HUES48 (cell line): ENCODE measurements around the gene B4GALT6.

ENCODE experiments used
- H3K27ac ChIP-seq: one replicate; pipeline ENCODE4 v1.7.0; 2013; ENCODE audit warnings: low read depth, low read length, inconsistent platforms
- H3K27me3 ChIP-seq: 2 replicates; pipeline ENCODE4 v1.6.1; 2013; ENCODE audit warnings: mild to moderate bottlenecking, low read length; ENCODE audit not compliant: control insufficient read depth, insufficient read depth
- H3K36me3 ChIP-seq: 2 replicates; pipeline ENCODE4 v1.6.1; 2013; ENCODE audit warnings: low read length; ENCODE audit not compliant: control insufficient read depth, insufficient read depth
- H3K4me1 ChIP-seq: 2 replicates; pipeline ENCODE4 v1.6.1; 2013; ENCODE audit warnings: mild to moderate bottlenecking, low read length; ENCODE audit not compliant: control insufficient read depth, insufficient read depth
- H3K4me3 ChIP-seq: 2 replicates; pipeline ENCODE4 v1.5.1; 2013; ENCODE audit warnings: mild to moderate bottlenecking, low read depth, low read length
- H3K9ac ChIP-seq: 2 replicates; pipeline ENCODE4 v1.6.1; 2013; ENCODE audit warnings: mild to moderate bottlenecking, low read depth, low read length, moderate library complexity
- H3K9me3 ChIP-seq: 2 replicates; pipeline ENCODE4 v1.6.1; 2013; ENCODE audit warnings: low read length; ENCODE audit not compliant: control insufficient read depth, insufficient read depth

B4GALT6 gene

GRCh38 chr18:31716362-31716761 lies 32.0 kb upstream of the B4GALT6 start:
- Histone ChIP-seq H3K27ac (no peak overlapping the region), H3K36me3 (no peaks in the 10 kb centered on the region), H3K27me3 (no peaks in the 10 kb centered on the region), H3K9me3 (no peaks in the 10 kb centered on the region), H3K9ac (no peak overlapping the region), H3K4me3 (no peak overlapping the region), H3K4me1 (no peaks in the 10 kb centered on the region; the same call in 1 of the 2 replicates)

DNA sequence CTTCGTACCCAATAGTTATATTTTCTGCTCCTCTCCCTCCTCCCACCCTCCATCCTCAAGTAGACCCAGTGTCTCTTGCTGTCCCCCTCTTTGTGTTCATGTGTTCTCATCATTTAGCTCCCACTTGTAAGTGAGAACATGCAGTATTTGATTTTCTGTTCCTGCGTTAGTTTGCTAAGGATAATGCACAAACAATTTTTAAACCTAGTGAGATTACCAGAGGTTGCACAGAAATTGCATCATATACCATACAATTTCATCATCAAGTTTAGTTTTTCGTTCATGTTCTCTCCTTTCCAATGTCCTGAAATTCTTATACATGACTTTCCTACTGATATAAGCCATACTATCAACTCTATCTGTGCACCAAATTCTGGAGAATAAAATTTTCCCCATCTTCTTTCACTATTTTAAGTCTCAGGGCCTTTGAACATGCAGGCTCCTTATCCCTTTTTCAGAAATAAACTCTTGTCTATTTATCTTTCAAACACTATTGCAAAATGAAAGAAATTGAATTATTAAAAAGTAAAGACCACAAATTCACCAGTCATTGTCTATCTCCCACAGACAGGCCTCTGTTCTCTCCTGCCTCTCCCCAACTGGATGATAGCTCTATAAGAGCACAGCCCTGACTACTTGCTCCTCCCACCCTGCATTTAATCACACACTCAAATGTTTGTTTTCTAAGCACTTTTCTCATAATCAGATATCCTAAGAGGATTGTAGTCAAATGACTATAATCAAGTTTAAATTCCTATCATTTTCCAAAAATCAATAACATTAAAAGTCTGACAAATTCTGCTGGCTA lies 27.2 kb upstream of the B4GALT6 start:
- Histone ChIP-seq H3K27ac (no peak overlapping the region), H3K9me3 (no peaks in the 10 kb centered on the region), H3K27me3 (no peaks in the 10 kb centered on the region), H3K9ac (no peak overlapping the region), H3K36me3 (no peaks in the 10 kb centered on the region), H3K4me1 (no peaks in the 10 kb centered on the region), H3K4me3 (no peak overlapping the region)

GRCh38 chr18:31710826-31711225 lies 26.4 kb upstream of the B4GALT6 start:
- H3K27me3 ChIP-seq, result no peaks in the 10 kb centered on the region
- no peaks in the 10 kb centered on the region for H3K36me3 ChIP-seq
- no peak overlapping the region for H3K4me3 ChIP-seq
- no peak overlapping the region for H3K27ac ChIP-seq
- no peak overlapping the region for H3K9ac ChIP-seq
- H3K9me3 ChIP-seq, result no peaks in the 10 kb centered on the region
- H3K4me1 ChIP-seq, result no peaks in the 10 kb centered on the region

GRCh38 chr18:31707815-31708214 lies 23.4 kb upstream of the B4GALT6 start:
- Histone ChIP-seq H3K9me3 (no peaks in the 10 kb centered on the region), H3K9ac (no peak overlapping the region), H3K27me3 (no peaks in the 10 kb centered on the region), H3K27ac (no peak overlapping the region), H3K4me3 (no peak overlapping the region), H3K4me1 (peaks cover 10% of the 10 kb centered on the region), H3K36me3 (no peaks in the 10 kb centered on the region)

- Histone ChIP-seq H3K9ac (no peak overlapping the region), H3K27ac (no peak overlapping the region), H3K4me3 (no peak overlapping the region), H3K36me3 (no peaks in the 10 kb centered on the region), H3K9me3 (no peaks in the 10 kb centered on the region), H3K4me1 (peaks cover 16% of the 10 kb centered on the region), H3K27me3 (no peaks in the 10 kb centered on the region)
Observed at GRCh38 chr18:31702449-31702848, 18.1 kb upstream of the B4GALT6 start.

DNA sequence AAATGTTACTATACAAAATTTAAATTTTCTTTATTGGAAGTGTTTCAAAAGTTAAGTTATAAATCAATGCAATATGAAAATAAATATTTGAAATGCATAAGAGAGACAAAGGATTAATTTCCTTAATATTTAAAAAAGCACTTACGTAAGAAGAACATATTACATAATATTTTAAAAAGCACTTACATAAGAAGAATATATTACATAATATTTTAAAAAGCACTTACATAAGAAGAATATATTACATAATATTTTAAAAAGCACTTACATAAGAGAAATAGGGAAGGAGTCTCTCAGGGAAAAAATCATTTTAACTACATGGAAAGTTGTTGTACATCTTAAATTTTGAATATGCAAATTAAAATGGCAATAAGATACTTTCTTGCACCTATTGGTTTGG lies 17.4 kb upstream of the B4GALT6 start:
- H3K27ac ChIP-seq, result no peak overlapping the region
- peaks cover 16% of the 10 kb centered on the region for H3K4me1 ChIP-seq
- H3K36me3 ChIP-seq, result no peaks in the 10 kb centered on the region
- no peaks in the 10 kb centered on the region for H3K27me3 ChIP-seq
- H3K9me3 ChIP-seq, result no peaks in the 10 kb centered on the region
- H3K4me3 ChIP-seq, result no peak overlapping the region
- no peak overlapping the region for H3K9ac ChIP-seq

DNA sequence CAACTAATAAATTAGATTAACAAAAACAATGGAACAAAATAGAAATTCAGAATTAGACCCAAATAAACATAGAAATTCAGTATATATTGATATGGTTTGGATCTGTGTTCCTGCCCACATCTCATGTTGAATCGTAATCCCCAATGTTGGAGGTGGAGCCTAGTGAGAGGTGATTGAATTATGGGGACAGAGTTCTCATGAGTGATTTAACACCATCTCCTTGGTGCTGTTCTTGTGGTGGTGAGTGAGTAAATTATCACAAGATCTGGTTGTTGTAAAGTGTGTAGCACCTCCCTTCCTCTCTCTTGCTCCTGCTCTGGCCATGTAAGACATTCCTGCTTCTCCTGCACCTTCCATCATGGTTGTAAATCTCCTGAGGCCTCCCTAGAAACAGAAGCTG lies 16.6 kb upstream of the B4GALT6 start:
- H3K4me3 ChIP-seq, result no peak overlapping the region
- no peak overlapping the region for H3K27ac ChIP-seq
- no peak overlapping the region for H3K9ac ChIP-seq
- H3K9me3 ChIP-seq, result no peaks in the 10 kb centered on the region
- no peaks in the 10 kb centered on the region for H3K36me3 ChIP-seq
- peaks cover 16% of the 10 kb centered on the region for H3K4me1 ChIP-seq
- no peaks in the 10 kb centered on the region for H3K27me3 ChIP-seq

- Histone ChIP-seq H3K4me1 (peaks cover 7% of the 10 kb centered on the region), H3K27ac (no peak overlapping the region), H3K36me3 (no peaks in the 10 kb centered on the region), H3K9ac (no peak overlapping the region), H3K27me3 (no peaks in the 10 kb centered on the region), H3K4me3 (no peak overlapping the region), H3K9me3 (no peaks in the 10 kb centered on the region)
Observed at GRCh38 chr18:31697351-31698298, 13.2 kb upstream of the B4GALT6 start.

- no peaks in the 10 kb centered on the region for H3K27me3 ChIP-seq
- no peak overlapping the region for H3K9ac ChIP-seq
- H3K4me3 ChIP-seq, result no peak overlapping the region
- no peaks in the 10 kb centered on the region for H3K36me3 ChIP-seq
- no peaks in the 10 kb centered on the region for H3K9me3 ChIP-seq
- H3K4me1 ChIP-seq, result peaks cover 4% of the 10 kb centered on the region; the same call in 1 of the 2 replicates
- no peak overlapping the region for H3K27ac ChIP-seq
Observed at GRCh38 chr18:31695989-31696388, 11.6 kb upstream of the B4GALT6 start.

- Histone ChIP-seq H3K9ac (no peak overlapping the region), H3K4me3 (no peak overlapping the region), H3K4me1 (peaks cover 4% of the 10 kb centered on the region; the same call in 1 of the 2 replicates), H3K36me3 (no peaks in the 10 kb centered on the region), H3K27me3 (no peaks in the 10 kb centered on the region), H3K9me3 (no peaks in the 10 kb centered on the region), H3K27ac (no peak overlapping the region)
Observed at GRCh38 chr18:31694297-31694696, 9.9 kb upstream of the B4GALT6 start.

DNA sequence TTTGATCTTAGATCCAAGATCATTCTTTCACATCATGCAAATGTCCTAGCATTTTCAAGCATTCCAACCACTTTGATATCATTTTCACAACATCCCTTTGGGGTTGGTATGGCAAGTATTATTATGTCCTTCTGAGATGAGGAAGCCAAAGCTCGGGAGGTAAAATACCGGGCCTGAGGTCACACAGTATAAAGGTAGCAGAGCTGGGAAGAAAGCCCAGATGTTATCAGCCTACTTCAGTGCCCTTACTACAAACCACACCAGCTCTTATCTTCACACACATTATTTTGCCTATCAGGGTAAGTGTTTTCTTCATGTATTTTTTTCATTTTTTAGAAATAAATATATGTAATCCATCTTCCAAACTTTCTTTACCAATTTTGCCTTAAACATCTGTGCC lies 4.2 kb upstream of the B4GALT6 start:
- Histone ChIP-seq H3K4me3 (no peak overlapping the region), H3K9me3 (no peaks in the 10 kb centered on the region), H3K27ac (no peak overlapping the region), H3K27me3 (no peaks in the 10 kb centered on the region), H3K9ac (no peak overlapping the region), H3K4me1 (peaks cover 22% of the 10 kb centered on the region), H3K36me3 (no peaks in the 10 kb centered on the region)
